Kidney (tissue), 14 donors: ENCODE measurements around the gene KCNH8. TPM values are rescaled to one million over a fixed set of nuclear protein-coding genes. Genes with fewer than 3 reads are reported as not detected.
A peak's percentile ranks its signal among the peaks of the same experiment; 100 is the strongest.

Source experiments
- DNase-seq, 5 donors: peaks; one replicate each; pipeline ENCODE4 v3.0.0-alpha.2; 2013 to 2020
- FAIRE-seq: peaks from 2 replicates; lab custom pipeline; 2012; peaks lifted over from hg19 to GRCh38; lab: Jason Lieb, UNC
- H3K27ac ChIP-seq, 2 donors: one replicate each; pipeline ENCODE4 v1.7.0; 2013; ENCODE audit warnings: low read depth in 2 of 2, low read length in 2 of 2, inconsistent platforms in 1 of 2
- H3K27me3 ChIP-seq: one replicate; pipeline ENCODE4 v1.7.1; 2013; ENCODE audit warnings: low read length, inconsistent platforms; ENCODE audit not compliant: control insufficient read depth, insufficient read depth
- H3K36me3 ChIP-seq, 3 donors: one replicate each; pipeline versions ENCODE4 v1.7.0 to v1.7.1; 2013; ENCODE audit warnings: low read length in 3 of 3, control low read depth in 1 of 3, inconsistent platforms in 1 of 3; ENCODE audit not compliant: insufficient read depth in 3 of 3, control insufficient read depth in 2 of 3
- H3K4me1 ChIP-seq, 3 donors: one replicate each; pipeline versions ENCODE4 v1.7.0 to v1.7.1; 2013; ENCODE audit warnings: low read length in 3 of 3, inconsistent platforms in 1 of 3, low read depth in 1 of 3; ENCODE audit not compliant: control insufficient read depth in 2 of 3, insufficient read depth in 2 of 3
- H3K4me3 ChIP-seq, 3 donors: one replicate each; pipeline versions ENCODE4 v1.7.0 to v1.8.1; 2013; ENCODE audit warnings: low read length in 3 of 3, control low read depth in 1 of 3, inconsistent platforms in 1 of 3
- H3K9ac ChIP-seq, 3 donors: one replicate each; pipeline versions ENCODE4 v1.7.0 to v1.7.1; 2013; ENCODE audit warnings: low read length in 3 of 3, control low read depth in 1 of 3, inconsistent platforms in 1 of 3
- H3K9me3 ChIP-seq, 3 donors: one replicate each; pipeline versions ENCODE4 v1.7.0 to v1.7.1; 2013; ENCODE audit warnings: low read length in 3 of 3, control low read depth in 1 of 3, inconsistent platforms in 1 of 3; ENCODE audit not compliant: control insufficient read depth in 2 of 3, insufficient read depth in 1 of 3
- intact Hi-C: fragments of 100-400 bp; cut with DNase I; formaldehyde crosslinking; loops from one replicate; pipeline ENCODE4 v1.11.1; 2022
- polyA plus RNA-seq: library from polyadenylated mRNA; stranded (reverse); fragments of 350-450 nt; fragmentation: Illumina TruSeq; extraction: RNeasy Lipid Tissue Mini Kit (QIAGEN cat#74804); gene quantifications from one replicate; pipeline ENCODE4 v1.2.3, GENCODE V29; 2014; ENCODE audit warnings: low read depth, low replicate concordance; ENCODE audit not compliant: insufficient read depth
- total RNA-seq: library from RNA; stranded (reverse); fragmentation: NEBNext Ultra II Directional; extraction: Animal tissue kit (Norgen Biotek cat#: 25700); gene quantifications from one replicate; pipeline ENCODE4 v1.2.1, GENCODE V29; 2021
- TF ChIP-seq, protein P1 (sequence below): IDR thresholded peaks from 3 replicates; pipeline ENCODE4 v1.5.1; 2012; ENCODE audit warnings: mild to moderate bottlenecking, moderate library complexity, borderline replicate concordance; ENCODE audit not compliant: insufficient read depth; ENCODE audit errors: extremely low read depth
- donor health status: control.
- donor health status: control.
- donor health status: control.
- donor health status: control.
- donor health status: control.
- donor health status: DM: yes; HTN: yes; CAD: no.
- donor health status: Normal renal cell carcinoma (clear cell type).

The KCNH8 gene
- total and polyA plus RNA-seq, 2 donors from 2014 or later, result 1.0 TPM; not detected in 1

DNA sequence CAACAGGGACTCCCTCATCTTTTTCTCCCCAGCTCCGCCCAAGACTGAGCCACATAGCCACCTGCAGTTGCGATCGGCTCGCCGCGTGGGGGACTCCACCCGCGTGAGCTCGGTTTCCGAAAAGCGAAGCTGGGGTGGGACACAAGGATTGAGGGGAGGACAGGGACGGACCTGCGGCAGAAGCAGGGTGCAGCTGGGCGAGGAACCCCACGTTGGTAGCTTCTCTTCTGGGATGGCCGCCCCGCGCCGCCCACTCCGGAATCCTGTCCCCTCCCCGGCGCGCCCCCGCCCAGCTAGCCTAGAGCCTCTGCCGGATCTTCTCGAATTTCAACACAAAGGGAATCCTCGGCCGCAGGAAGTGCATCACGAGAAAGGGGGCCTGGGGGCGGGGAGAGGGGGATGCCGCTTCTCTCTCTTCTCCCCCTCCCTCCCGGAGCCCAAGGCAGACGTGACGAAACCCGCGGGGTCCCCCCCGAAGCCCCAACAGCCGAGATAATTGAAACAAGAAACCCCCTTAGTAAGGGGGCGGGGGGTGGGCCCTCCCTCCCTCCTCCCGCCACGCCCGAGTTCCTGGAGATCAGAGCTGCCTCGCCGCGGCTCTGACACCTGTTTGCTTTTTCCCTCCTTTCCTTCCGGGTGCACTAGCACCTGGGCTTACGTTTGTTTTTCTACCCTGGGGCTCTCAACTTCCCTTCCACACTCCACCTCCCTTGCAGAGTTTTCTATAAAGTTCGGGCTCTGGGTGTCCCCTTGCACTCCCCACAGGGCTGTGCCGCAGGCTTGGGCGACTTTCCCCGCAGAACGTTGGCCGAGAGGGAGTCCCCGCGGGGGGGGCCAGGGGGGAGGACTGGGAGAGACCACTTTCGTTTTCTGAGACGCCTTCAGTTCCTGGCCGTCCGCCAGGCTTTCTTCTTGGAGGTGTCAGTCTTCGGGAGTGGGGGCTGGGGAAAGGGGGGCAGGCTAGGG, 1.3 kb upstream of the KCNH8 start:
- FAIRE-seq (no peak), DNase-seq (peak; percentile 92 to 97 (median 96))
- no peaks in the 10 kb centered on the region for H3K9me3 ChIP-seq
- H3K4me3 ChIP-seq, result peak overlapping the region; percentile 67 to 80 (median 68)
- peaks cover 2% of the 10 kb centered on the region for H3K27me3 ChIP-seq
- H3K9ac ChIP-seq, result peak overlapping the region in 1 of 3 donors; percentile 71
- TF ChIP-seq, protein P1, sequence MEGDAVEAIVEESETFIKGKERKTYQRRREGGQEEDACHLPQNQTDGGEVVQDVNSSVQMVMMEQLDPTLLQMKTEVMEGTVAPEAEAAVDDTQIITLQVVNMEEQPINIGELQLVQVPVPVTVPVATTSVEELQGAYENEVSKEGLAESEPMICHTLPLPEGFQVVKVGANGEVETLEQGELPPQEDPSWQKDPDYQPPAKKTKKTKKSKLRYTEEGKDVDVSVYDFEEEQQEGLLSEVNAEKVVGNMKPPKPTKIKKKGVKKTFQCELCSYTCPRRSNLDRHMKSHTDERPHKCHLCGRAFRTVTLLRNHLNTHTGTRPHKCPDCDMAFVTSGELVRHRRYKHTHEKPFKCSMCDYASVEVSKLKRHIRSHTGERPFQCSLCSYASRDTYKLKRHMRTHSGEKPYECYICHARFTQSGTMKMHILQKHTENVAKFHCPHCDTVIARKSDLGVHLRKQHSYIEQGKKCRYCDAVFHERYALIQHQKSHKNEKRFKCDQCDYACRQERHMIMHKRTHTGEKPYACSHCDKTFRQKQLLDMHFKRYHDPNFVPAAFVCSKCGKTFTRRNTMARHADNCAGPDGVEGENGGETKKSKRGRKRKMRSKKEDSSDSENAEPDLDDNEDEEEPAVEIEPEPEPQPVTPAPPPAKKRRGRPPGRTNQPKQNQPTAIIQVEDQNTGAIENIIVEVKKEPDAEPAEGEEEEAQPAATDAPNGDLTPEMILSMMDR, result no peak
- H3K27ac ChIP-seq, result peak overlapping the region in 1 of 2 donors; percentile 11
- no peaks in the 10 kb centered on the region for H3K4me1 ChIP-seq
- intact Hi-C loops, result no loop called here
- no peaks in the 10 kb centered on the region for H3K36me3 ChIP-seq

DNA sequence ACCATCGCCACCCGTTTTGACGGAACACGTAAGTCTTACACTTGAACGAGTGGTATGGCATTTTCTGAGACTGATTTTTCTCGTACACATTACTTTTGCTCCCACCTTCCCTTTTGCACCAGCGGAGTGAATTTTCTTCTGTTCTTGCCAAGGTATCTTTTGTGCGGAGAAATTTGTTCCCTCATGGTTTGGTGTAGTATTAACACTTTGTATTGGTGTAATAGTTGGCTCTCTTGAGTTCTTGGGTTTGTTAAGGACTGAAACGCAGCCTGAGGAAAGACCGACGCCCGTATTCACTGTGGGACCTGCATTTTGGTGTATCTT, 420 bp downstream of the KCNH8 start:
- H3K4me3 ChIP-seq, result peak overlapping the region in 1 of 3 donors; percentile 41
- H3K4me1 ChIP-seq, result no peaks in the 10 kb centered on the region
- H3K36me3 ChIP-seq, result no peaks in the 10 kb centered on the region
- FAIRE-seq (no peak), DNase-seq (no peak)
- no peak overlapping the region for H3K9ac ChIP-seq
- no peaks in the 10 kb centered on the region for H3K9me3 ChIP-seq
- TF ChIP-seq, protein P1, result no peak
- peaks cover 2% of the 10 kb centered on the region for H3K27me3 ChIP-seq
- H3K27ac ChIP-seq, result no peak overlapping the region
- intact Hi-C loops, result no loop called here

DNA sequence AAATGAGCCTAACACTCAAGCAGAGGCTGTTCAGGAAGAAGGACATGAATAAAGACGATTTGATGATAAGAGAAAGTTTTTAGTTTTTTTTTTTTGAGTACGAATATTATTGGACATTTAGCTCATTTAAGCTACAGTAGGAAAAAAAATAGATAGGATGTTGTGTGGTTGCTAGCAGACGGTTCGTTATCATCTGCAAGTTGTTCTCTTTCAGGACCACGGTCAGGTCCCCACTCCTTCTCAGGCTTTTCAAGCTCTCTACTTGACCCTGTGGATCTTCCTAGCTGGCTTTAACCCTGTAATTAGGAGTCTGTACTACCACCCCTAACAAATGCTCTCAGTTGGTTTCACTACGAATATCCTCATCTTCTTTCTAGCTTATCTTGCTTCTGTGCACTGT, 1.1 kb downstream of the KCNH8 start:
- Histone ChIP-seq H3K27me3 (peaks cover 2% of the 10 kb centered on the region), H3K27ac (no peak overlapping the region), H3K4me3 (peak overlapping the region in 1 of 3 donors; percentile 21), H3K9me3 (no peaks in the 10 kb centered on the region), H3K36me3 (no peaks in the 10 kb centered on the region), H3K4me1 (no peaks in the 10 kb centered on the region), H3K9ac (no peak overlapping the region)
- TF ChIP-seq, protein P1, result no peak
- FAIRE-seq, result no peak
- peak in 4 of 5 donors; percentile 52 to 88 (median 75) for DNase-seq
- intact Hi-C loops, result no loop called here
